ENCODE data around the gene PRAMEF27.
"Not testable (repeated sequence)": the region's sequence is repeated elsewhere in the genome, so short reads cannot be mapped to it uniquely, and the experiment has no call there.

Gene PRAMEF27

GRCh38 chr1:13056475-13056874 is at the start of gene PRAMEF27:
Gene PRAMEF27, minus strand, starts transcription at chr1:13056575. Its CDS starts 2,916 bp downstream, at chr1:13053659.
- not testable (repeated sequence) for DNase-seq (ENCODE audit: low read depth)

- DNase-seq (ENCODE audit: low read depth): not testable (repeated sequence)
These were observed 14.1 kb upstream of the PRAMEF27 start, which contains the start of gene PRAMEF25 for GRCh38 chr1:13070474-13070873. Gene PRAMEF25, plus strand, starts transcription at chr1:13070774. Its CDS starts 2,920 bp downstream, at chr1:13073694.

- not testable (repeated sequence) for DNase-seq (ENCODE audit: low read depth)
These were observed 36.5 kb downstream of the PRAMEF27 start for GRCh38 chr1:13019846-13020245.

GRCh38 chr1:13011932-13012331 is 44.4 kb downstream of the PRAMEF27 start:
- DNase-seq (ENCODE audit: low read depth): not testable (repeated sequence)

GRCh38 chr1:13009348-13009747 is 47.0 kb downstream of the PRAMEF27 start:
- not testable (repeated sequence) for DNase-seq (ENCODE audit: low read depth)

GRCh38 chr1:13005732-13006131 is 50.6 kb downstream of the PRAMEF27 start:
- not testable (repeated sequence) for DNase-seq (ENCODE audit: low read depth)
